DND-41 (cell line): ENCODE data around the gene HTT.

Source experiments
- ATAC-seq: fragments of 200-7000 bp; cut with Tn5 transposase; 3 replicates; pipeline ENCODE4 v1.9.1; 2021; ENCODE audit warnings: low read depth; ENCODE audit not compliant: insufficient read depth
- DNase-seq: peaks from one replicate; pipeline ENCODE4 v3.0.0-alpha.2; 2020
- H2AFZ ChIP-seq: 2 replicates; pipeline ENCODE4 v1.6.0; 2012; ENCODE audit warnings: low read depth, low read length
- H3K27ac ChIP-seq: 2 replicates; pipeline ENCODE4 v1.5.1; 2012; ENCODE audit warnings: low read length, inconsistent platforms
- H3K27me3 ChIP-seq: fragments of 200-600 bp; sonication (generic); 2 replicates; pipeline ENCODE4 v1.6.0; 2012; ENCODE audit warnings: low read length, mild to moderate bottlenecking, inconsistent platforms; ENCODE audit not compliant: insufficient read depth, poor library complexity
- H3K36me3 ChIP-seq: 2 replicates; pipeline ENCODE4 v1.5.1; 2012; ENCODE audit warnings: low read length, inconsistent platforms; ENCODE audit not compliant: insufficient read depth
- H3K4me1 ChIP-seq: 2 replicates; pipeline ENCODE4 v1.5.1; 2012; ENCODE audit warnings: mild to moderate bottlenecking, low read length; ENCODE audit not compliant: insufficient read depth
- H3K4me2 ChIP-seq: 2 replicates; pipeline ENCODE4 v1.6.0; 2012; ENCODE audit warnings: mild to moderate bottlenecking, moderate library complexity, low read length, inconsistent platforms; ENCODE audit not compliant: insufficient read depth
- H3K4me3 ChIP-seq, 2 experiments: fragments of 200-600 bp in 1 of 2; shearing (Covaris generic) in 1 of 2; 2 replicates each; pipeline ENCODE4 v1.5.1; 2012 to 2016; ENCODE audit warnings: inconsistent platforms in 2 of 2, low read length in 2 of 2, mild to moderate bottlenecking in 2 of 2, low read depth in 1 of 2, moderate library complexity in 1 of 2
- H3K79me2 ChIP-seq: 2 replicates; pipeline ENCODE4 v1.6.0; 2012; ENCODE audit warnings: low read length, inconsistent platforms; ENCODE audit not compliant: insufficient read depth
- H3K9ac ChIP-seq: 2 replicates; pipeline ENCODE4 v1.6.0; 2012; ENCODE audit warnings: low read depth, mild to moderate bottlenecking, inconsistent platforms, low read length, moderate library complexity
- H3K9me3 ChIP-seq: 2 replicates; pipeline ENCODE4 v1.5.1; 2012; ENCODE audit warnings: low read length, moderate library complexity, mild to moderate bottlenecking, inconsistent platforms; ENCODE audit not compliant: insufficient read depth, severe bottlenecking
- H4K20me1 ChIP-seq: 2 replicates; pipeline ENCODE4 v1.6.0; 2012; ENCODE audit warnings: low read length; ENCODE audit not compliant: insufficient read depth
- CTCF ChIP-seq: IDR thresholded peaks from 2 replicates; pipeline ENCODE4 v1.5.1; 2012; ENCODE audit warnings: borderline replicate concordance, low read length, moderate library complexity, mild to moderate bottlenecking; ENCODE audit not compliant: poor library complexity, severe bottlenecking; ENCODE audit errors: extremely low read depth
- EZH2 ChIP-seq: IDR thresholded peaks from 3 replicates; pipeline ENCODE4 v1.6.1; 2012; ENCODE audit warnings: borderline replicate concordance, low read depth, mild to moderate bottlenecking, moderate library complexity, low read length, inconsistent platforms; ENCODE audit not compliant: severe bottlenecking

The HTT gene

GRCh38 chr4:3257556-3258482 lies 183.3 kb downstream of the HTT start:
- DNase-seq (no peak), ATAC-seq (no peak)
- H3K4me1 ChIP-seq: no peaks in the 10 kb centered on the region
- H3K4me3 ChIP-seq: no peak overlapping the region
- H4K20me1 ChIP-seq: no peaks in the 10 kb centered on the region; the same call in 1 of the 2 replicates
- no peak for TF ChIP-seq EZH2
- TF ChIP-seq CTCF: no peak
- H3K27ac ChIP-seq: no peak overlapping the region
- no peaks in the 10 kb centered on the region for H3K36me3 ChIP-seq
- H3K9me3 ChIP-seq: no peaks in the 10 kb centered on the region
- H3K4me2 ChIP-seq: no peak overlapping the region
- H2AFZ ChIP-seq: no peak overlapping the region
- H3K27me3 ChIP-seq: no peaks in the 10 kb centered on the region
- no peaks in the 10 kb centered on the region for H3K79me2 ChIP-seq
- H3K9ac ChIP-seq: no peak overlapping the region

GRCh38 chr4:3261411-3262207 lies 187.1 kb downstream of the HTT start:
- Histone ChIP-seq H3K9me3 (no peaks in the 10 kb centered on the region), H3K27ac (no peak overlapping the region), H3K36me3 (no peaks in the 10 kb centered on the region), H2AFZ (no peak overlapping the region), H3K4me2 (no peak overlapping the region), H3K4me1 (no peaks in the 10 kb centered on the region), H3K4me3 (no peak overlapping the region), H3K27me3 (no peaks in the 10 kb centered on the region), H3K9ac (no peak overlapping the region), H4K20me1 (no peaks in the 10 kb centered on the region; the same call in 1 of the 2 replicates), H3K79me2 (no peaks in the 10 kb centered on the region)
- ATAC-seq: no peak
- no peak for DNase-seq
- no peak for TF ChIP-seq EZH2
- TF ChIP-seq CTCF: no peak

- no peak overlapping the region for H3K4me2 ChIP-seq
These were observed 187.9 kb downstream of the HTT start for GRCh38 chr4:3262208-3263052.

More at GRCh38 chr4:3262208-3263052, 187.9 kb downstream of the HTT start:
- H3K4me3 ChIP-seq: no peak overlapping the region
- H3K36me3 ChIP-seq: no peaks in the 10 kb centered on the region
- no peak overlapping the region for H2AFZ ChIP-seq
- TF ChIP-seq CTCF (no peak), EZH2 (no peak)
- H3K9me3 ChIP-seq: no peaks in the 10 kb centered on the region
- H3K27me3 ChIP-seq: no peaks in the 10 kb centered on the region
- DNase-seq: no peak
- no peaks in the 10 kb centered on the region; the same call in 1 of the 2 replicates for H4K20me1 ChIP-seq
- no peaks in the 10 kb centered on the region for H3K79me2 ChIP-seq
- no peaks in the 10 kb centered on the region for H3K4me1 ChIP-seq
- H3K9ac ChIP-seq: no peak overlapping the region
- H3K27ac ChIP-seq: no peak overlapping the region
- no peak for ATAC-seq
